CD4-positive, alpha-beta T cell treated with Interleukin-15 for 4 hours (primary cell): ENCODE results near the gene MFAP5.
"Not testable (repeated sequence)": the region's sequence is repeated elsewhere in the genome, so short reads cannot be mapped to it uniquely, and the experiment has no call there.

Source experiments
- DNase-seq: peaks from one replicate; pipeline ENCODE4 v3.0.0-alpha.2; 2020; ENCODE audit warnings: low spot score

MFAP5 gene

GRCh38 chr12:8675591-8676036 is 13.0 kb upstream of the MFAP5 start:
- DNase-seq, result no peak

DNA sequence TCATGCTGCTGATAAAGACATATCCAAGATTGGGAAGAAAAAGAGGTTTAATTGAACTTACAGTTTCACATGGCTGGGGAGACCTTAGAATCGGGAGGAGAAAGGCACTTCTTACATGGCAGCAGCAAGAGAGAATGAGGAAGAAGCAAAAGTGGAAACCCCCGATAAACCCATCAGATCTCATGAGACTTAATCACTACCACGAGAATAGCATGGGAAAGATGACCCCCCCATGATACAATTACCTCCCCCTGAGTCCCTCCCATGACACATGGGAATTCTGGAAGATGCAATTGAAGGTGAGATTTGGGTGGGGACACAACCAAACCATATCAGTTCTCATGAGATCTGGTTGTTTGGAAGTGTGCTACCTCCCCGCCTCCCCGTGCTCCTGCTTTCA is 9.8 kb upstream of the MFAP5 start:
- DNase-seq, result no peak

DNA sequence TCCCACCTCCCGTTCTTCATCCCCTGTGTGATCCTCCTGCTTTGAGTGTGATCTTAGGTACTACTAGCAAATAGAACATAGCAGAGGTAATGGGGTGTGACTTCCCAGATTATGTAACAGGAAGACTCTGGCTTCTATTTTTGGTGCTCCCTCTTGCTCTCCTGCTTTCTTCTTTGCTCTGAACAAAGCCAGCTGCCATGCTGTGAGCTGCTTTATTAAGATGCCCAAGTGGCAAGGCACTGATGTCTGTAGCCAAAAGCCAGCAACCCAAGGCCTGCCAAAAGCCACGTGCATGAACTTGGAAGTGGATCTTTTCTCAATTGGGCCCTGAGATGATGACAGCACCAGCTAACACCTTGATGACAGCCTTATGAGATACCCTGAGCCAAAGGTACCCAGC is 5.8 kb upstream of the MFAP5 start:
- no peak for DNase-seq

- DNase-seq, result no peak
Measured at GRCh38 chr12:8667270-8667669, 4.6 kb upstream of the MFAP5 start.

DNA sequence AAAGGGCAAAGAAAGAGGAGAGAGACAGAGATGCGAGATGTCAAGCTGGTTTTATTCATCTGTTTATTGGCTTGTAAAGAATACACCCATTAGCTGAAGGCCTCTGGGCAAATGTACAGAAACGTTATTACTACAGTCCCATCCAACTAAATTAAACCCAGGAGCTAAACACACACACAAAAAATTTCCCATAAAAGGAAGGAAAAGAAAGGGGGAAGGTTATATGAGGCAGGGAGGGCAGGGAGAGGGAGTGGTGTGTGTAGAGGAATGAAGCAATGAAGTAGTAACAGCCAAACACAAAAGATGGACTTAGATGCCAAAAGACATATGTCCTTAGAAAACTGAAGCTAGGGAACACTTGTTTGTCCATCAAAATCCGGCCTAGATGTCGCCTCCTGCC is 3.1 kb upstream of the MFAP5 start:
- DNase-seq, result no peak

DNA sequence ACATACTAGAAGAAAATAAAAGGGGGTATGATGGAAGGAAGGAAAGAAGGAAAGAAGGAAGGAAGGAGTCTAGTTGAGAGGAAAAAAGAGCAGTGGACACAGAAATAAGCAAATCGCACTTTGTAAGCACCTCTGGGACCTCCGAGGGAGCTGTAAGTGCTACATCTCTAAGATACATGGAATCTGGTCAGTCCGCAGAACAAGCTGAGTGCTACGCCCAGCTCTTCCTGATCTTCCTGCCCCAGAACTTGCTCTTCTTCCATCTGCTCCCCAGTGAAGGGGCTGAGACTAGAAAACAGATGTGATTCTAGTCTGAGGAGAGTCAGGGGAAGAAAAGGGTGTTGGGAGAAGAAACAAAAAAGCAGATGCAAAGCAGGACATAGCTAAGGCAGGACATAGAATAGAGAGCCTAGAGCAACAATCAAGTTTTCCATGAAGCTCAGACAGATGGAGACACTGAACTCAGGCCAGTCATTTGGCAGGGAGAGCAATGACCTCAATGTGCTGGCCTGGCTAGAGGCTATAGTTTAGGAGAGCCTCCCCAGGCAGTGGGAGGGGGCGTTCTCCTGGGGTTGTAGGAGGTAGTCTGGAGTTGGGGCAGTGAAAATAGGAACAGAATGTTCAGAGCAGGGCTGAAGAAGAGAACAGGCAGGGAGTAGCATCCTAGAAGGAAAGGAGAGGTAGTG is 1.7 kb upstream of the MFAP5 start:
- no peak for DNase-seq

DNA sequence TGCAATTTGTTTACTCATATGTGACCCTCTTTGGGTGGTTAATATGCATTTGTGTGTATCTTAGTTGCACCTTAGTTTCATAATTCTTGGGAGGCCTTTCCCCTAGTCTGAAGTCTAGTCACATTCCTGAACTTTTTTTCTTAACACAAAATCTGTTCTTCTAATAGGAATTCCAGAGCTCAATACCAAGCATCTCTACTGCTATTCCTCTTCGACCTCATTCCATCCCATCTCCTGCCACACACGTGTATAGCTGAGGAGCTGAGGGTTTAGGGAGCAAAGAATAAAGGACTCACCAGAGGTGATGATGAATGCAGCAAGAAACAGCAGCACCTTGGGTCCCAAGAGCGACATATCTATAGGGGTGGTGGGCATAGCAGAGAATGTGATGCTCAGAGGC is 875 bp downstream of the MFAP5 start:
- no peak for DNase-seq

DNA sequence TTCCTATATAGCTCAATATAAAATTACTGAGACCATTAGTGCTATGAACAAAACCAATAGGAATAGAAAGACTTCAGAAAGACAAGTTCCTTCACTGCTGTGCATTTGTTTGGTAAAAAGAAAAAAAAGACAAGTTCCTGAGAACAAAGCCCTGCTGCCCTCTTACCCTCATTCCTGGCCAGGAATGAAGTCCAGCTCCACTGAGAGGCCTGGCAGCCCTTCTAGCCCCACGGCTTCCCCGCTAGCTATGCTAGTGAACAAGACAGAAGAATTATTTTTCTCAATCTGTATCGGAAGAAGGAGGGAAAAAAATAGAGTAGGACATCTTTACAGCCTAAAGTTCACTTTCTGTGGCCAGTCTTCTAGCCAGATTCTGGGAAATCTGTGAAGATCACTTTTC is 1.6 kb downstream of the MFAP5 start:
- DNase-seq, result no peak

- no peak for DNase-seq
Measured at GRCh38 chr12:8658346-8658745, 4.3 kb downstream of the MFAP5 start.

- DNase-seq, result no peak
Measured at GRCh38 chr12:8655421-8655820, 7.2 kb downstream of the MFAP5 start.

- peak; percentile 48 for DNase-seq
Measured at GRCh38 chr12:8648576-8649205, 13.9 kb downstream of the MFAP5 start.

DNA sequence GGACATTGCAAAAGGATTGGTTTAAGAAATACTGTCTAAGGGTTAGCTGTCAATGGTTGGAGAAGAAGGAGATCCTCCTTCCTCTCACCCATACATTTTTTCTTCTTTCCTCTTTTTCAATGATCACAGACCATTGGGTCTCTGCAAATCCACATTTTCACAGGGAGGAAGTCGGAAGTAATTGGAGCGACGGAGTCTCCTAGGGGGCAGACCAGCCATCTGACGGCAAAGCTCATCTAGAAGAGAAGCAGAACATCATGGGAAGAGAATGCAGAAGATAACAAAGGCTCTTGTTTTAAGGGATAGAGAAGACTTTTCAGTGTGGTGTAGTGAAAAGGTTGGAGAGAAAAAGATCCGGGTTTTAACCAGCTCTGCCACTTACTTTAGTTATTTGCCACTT is 14.7 kb downstream of the MFAP5 start:
- DNase-seq, result no peak

DNA sequence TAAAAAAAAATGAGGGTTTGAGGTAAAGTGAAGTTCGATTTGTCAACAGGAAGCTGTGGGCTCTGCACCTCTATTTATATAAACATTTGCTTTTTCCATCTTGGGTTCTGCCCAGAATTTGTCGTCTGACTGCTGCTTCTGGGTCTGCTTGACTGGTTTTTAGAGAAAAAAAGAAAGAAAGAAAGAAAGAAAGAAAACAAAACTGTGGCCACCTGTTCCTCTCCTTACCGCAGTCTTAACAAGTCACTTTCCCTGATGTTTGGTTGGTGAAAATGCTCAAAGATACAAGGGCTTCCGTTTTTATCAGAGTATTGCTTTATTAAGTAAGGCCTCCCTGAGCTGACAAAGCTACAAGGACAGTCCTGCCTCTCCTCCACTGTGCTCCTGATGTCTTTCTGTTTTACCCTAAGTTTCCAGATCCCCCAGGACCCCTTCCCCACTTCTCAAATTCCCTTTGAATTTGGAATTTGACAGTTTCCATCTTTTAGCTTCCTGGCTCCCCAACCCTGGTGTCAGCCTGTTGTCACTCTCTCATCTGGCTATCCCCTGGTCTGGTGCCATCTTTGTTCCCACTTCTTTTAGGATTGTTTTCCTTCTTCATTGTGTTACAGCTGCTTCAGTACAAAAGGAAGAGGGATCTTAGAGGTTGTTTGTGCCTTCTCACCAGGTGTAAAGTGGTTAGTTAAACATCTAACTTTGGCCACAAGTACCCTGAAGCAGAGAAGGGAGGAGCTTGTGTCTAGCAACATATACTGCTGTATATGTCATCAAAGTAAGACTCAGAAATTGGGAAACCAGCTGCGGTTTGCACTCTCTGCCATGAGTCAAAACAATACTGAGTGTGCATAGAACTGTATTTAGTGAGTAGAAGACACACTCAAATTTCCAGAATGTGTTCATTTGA is 18.0 kb downstream of the MFAP5 start:
- peak; percentile 70 for DNase-seq

DNA sequence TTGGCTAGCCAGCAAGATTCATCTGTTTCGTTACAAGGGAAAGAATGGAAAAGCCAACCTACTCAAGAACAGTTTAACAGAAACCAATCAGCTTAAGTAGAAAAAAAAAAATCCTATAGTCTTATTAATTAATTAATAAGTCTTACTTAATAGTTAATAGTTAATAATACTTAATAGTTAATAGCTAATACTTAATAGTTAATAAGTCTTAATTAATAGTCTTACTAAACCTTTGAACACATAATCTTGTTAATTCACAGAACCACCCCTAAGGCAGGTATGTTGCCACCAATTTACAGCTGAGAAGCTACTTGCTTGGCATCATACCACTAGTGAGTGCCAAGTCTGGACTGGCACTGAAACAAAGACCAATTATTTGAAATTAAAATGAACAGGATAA is 19.9 kb downstream of the MFAP5 start:
- DNase-seq, result no peak

DNA sequence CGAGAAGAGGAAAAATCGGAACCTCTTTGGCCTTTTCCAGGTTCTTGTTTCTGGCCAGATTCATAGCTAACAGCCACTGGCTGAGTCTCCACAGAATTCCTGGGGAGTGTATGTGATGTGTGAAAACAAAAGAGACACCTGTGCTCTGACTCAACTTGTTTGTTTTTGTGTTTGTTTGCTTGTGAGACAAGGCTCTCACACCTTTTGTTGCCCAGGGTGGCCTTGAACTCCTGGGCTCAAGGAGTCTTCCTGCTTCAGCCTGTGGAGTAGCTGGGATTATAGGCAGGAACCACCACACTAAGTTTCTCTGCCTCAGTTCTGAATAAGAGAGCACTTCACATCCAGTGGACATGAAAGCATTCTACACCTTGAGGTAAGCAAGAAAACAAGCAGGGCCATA is 22.7 kb downstream of the MFAP5 start:
- no peak for DNase-seq

- no peak for DNase-seq
Measured at GRCh38 chr12:8638951-8639350, 23.7 kb downstream of the MFAP5 start.

- no peak for DNase-seq
Measured at GRCh38 chr12:8637666-8638065, 25.0 kb downstream of the MFAP5 start.

DNA sequence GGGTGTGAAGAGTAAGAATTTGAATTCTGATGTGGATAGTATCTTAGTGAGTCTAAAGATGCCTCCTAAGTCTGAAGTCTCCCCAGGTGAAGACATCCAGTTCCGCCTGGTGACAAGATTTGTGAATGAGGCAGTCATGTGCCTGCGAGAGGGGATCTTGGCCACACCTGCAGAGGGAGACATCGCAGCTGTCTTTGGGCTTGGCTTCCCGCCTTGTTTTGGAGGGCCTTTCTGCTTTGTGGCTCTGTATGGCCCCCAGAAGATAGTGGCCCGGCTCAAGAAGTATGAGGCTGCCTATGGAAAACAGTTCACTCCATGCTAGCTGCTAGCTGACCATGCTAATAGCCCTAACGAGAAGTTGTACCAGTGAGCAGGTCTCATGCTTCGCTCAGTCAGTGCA is 25.4 kb downstream of the MFAP5 start:
- no peak for DNase-seq

- DNase-seq, result no peak
Measured at GRCh38 chr12:8636581-8636980, 26.0 kb downstream of the MFAP5 start.

GRCh38 chr12:8636007-8636346 is 26.6 kb downstream of the MFAP5 start:
- not testable (repeated sequence) for DNase-seq

DNA sequence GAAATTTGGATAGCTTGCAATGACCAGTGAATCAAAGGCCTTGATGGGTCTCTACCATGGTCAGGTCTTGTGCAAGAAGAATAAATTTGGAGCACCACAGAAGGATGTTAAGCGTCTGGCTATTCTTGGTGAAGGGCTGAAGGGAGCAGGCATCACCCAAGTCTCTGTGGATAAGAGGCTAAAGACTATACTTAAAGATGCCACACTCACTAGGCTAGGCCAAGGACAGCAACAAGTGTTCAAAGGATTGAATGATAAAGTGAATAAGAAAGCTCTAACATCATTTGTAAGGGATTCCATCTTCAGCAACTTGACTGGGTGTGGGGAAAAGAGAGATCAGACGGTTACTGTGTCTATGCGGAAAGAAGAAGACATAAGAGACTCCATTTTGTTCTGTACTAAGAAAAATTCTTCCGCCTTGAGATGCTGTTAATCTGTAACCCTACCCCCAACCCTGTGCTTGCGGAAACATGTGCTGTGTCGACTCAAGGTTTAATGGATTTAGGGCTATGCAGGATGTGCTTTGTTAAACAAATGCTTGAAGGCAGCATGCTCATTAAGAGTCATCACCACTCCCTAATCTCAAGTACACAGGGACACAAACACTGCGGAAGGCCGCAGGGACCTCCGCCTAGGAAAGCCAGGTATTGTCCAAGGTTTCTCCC is 27.2 kb downstream of the MFAP5 start:
- DNase-seq, result not testable (repeated sequence)

- no peak for DNase-seq
Measured at GRCh38 chr12:8630131-8630530, 32.5 kb downstream of the MFAP5 start.
